HepG2 (cell line): ENCODE data around the gene ZNF581. TPM values are rescaled to one million over a fixed set of nuclear protein-coding genes. Genes with fewer than 3 reads are reported as not detected.

Experiments
- CHD2 ChIP-seq: IDR thresholded peaks from 2 replicates; pipeline ENCODE4 v1.6.1; 2011; ENCODE audit warnings: low read depth, low read length, improper control_type of control experiment
- FOSL2 ChIP-seq: sonication (generic); formaldehyde crosslinking; IDR thresholded peaks from 2 replicates; pipeline ENCODE4 v1.4.0; 2020; ENCODE audit warnings: missing genetic modification reagents
- FOXJ3 ChIP-seq: sonication (generic); formaldehyde crosslinking; IDR thresholded peaks from 2 replicates; pipeline ENCODE4 v1.4.0; 2020; ENCODE audit warnings: missing genetic modification reagents, mild to moderate bottlenecking, borderline replicate concordance
- GFI1 ChIP-seq: sonication (generic); formaldehyde crosslinking; IDR thresholded peaks from 2 replicates; pipeline ENCODE4 v1.5.0; 2020; ENCODE audit warnings: missing genetic modification reagents, mild to moderate bottlenecking, borderline replicate concordance
- HNRNPH1 ChIP-seq: fragments of 200-400 bp; formaldehyde crosslinking; optimal IDR thresholded peaks from 2 replicates; pipeline ENCODE3; 2017; ENCODE audit warnings: mild to moderate bottlenecking, low read depth, low read length
- IKZF4 ChIP-seq: sonication (generic); formaldehyde crosslinking; IDR thresholded peaks from 2 replicates; pipeline ENCODE4 v1.5.1; 2020; ENCODE audit warnings: borderline replicate concordance, mild to moderate bottlenecking, low read depth, missing genetic modification reagents; ENCODE audit errors: not compliant biosample characterization
- ISL2 ChIP-seq: sonication (generic); formaldehyde crosslinking; IDR thresholded peaks from 2 replicates; pipeline ENCODE4 v1.5.0; 2020; ENCODE audit warnings: missing genetic modification reagents
- MLX ChIP-seq: IDR thresholded peaks from 2 replicates; pipeline ENCODE4 v1.6.1; 2016
- MYC ChIP-seq: sonication (generic); formaldehyde crosslinking; IDR thresholded peaks from 2 replicates; pipeline ENCODE4 v1.9.0; 2021; ENCODE audit warnings: missing genetic modification reagents, borderline replicate concordance
- MYNN ChIP-seq: sonication (generic); formaldehyde crosslinking; IDR thresholded peaks from 2 replicates; pipeline ENCODE4 v1.4.0; 2020; ENCODE audit warnings: mild to moderate bottlenecking, low read depth, missing genetic modification reagents
- RARA ChIP-seq: IDR thresholded peaks from 2 replicates; pipeline ENCODE4 v1.6.1; 2016; ENCODE audit warnings: missing genetic modification reagents, missing compliant biosample characterization
- RXRB ChIP-seq: IDR thresholded peaks from 2 replicates; pipeline ENCODE4 v1.6.1; 2016; ENCODE audit warnings: borderline replicate concordance, missing genetic modification reagents, missing compliant biosample characterization
- SAP130 ChIP-seq: IDR thresholded peaks from 2 replicates; pipeline ENCODE4 v1.6.1; 2016; ENCODE audit warnings: low read depth
- TCF7 ChIP-seq: sonication (generic); IDR thresholded peaks from 2 replicates; pipeline ENCODE4 v1.6.1; 2016; ENCODE audit warnings: antibody characterized with exemption, low read depth
- ZKSCAN1 ChIP-seq: fragments of 150-350 bp; IDR thresholded peaks from 2 replicates; pipeline ENCODE4 v1.6.1; 2014; ENCODE audit warnings: low read length
- ZNF292 ChIP-seq: sonication (generic); formaldehyde crosslinking; IDR thresholded peaks from 2 replicates; pipeline ENCODE4 v1.8.1; 2022; ENCODE audit warnings: mild to moderate bottlenecking, low read depth, missing genetic modification reagents, borderline replicate concordance
- ZNF350 ChIP-seq: sonication (generic); formaldehyde crosslinking; IDR thresholded peaks from 2 replicates; pipeline ENCODE4 v1.4.0; 2020; ENCODE audit warnings: mild to moderate bottlenecking, low read depth, missing genetic modification reagents, borderline replicate concordance
- polyA plus RNA-seq, 8 experiments: library from polyadenylated mRNA; depleted of rRNA in 3 of 8; stranded (reverse) in 7 of 8; unstranded in 1 of 8; fragments of >200 nt; fragmentation: Illumina TruSeq in 4 of 8; extraction: Trizol in 4 of 8; gene quantifications; 2 replicates each; pipeline versions ENCODE4 v1.2.1 to v1.2.3, GENCODE V29; 2011 to 2016; ENCODE audit warnings: low read depth in 4 of 8, missing spikeins in 1 of 8, mixed read lengths in 1 of 8; ENCODE audit not compliant: insufficient read depth in 1 of 8
- total RNA-seq, 5 experiments: library from RNA; depleted of rRNA; stranded (reverse); fragments of >200 nt; fragmentation: Illumina TruSeq; extraction: Trizol; gene quantifications; 2 replicates each; pipeline ENCODE4 v1.2.3, GENCODE V29; 2016; ENCODE audit warnings: low read depth in 1 of 5
- TF ChIP-seq, protein P1 (sequence below): sonication (generic); formaldehyde crosslinking; IDR thresholded peaks from 2 replicates; pipeline ENCODE4 v1.5.1; 2020; ENCODE audit warnings: mild to moderate bottlenecking, missing genetic modification reagents, moderate library complexity
- TF ChIP-seq, protein P2 (sequence below): sonication (generic); formaldehyde crosslinking; IDR thresholded peaks from 2 replicates; pipeline ENCODE4 v1.4.0; 2020; ENCODE audit warnings: low read depth, mild to moderate bottlenecking, missing genetic modification reagents
- TF ChIP-seq, protein P3 (sequence below): sonication (generic); formaldehyde crosslinking; IDR thresholded peaks from 2 replicates; pipeline ENCODE4 v1.4.0; 2020; ENCODE audit warnings: missing genetic modification reagents

The ZNF581 gene
- total and polyA plus RNA-seq, 2 of the 13 experiments (the other 11 are each of a cell fraction or from before 2014, with no cell fraction given): 19.6 to 49.5 TPM

- TF ChIP-seq, protein P1, sequence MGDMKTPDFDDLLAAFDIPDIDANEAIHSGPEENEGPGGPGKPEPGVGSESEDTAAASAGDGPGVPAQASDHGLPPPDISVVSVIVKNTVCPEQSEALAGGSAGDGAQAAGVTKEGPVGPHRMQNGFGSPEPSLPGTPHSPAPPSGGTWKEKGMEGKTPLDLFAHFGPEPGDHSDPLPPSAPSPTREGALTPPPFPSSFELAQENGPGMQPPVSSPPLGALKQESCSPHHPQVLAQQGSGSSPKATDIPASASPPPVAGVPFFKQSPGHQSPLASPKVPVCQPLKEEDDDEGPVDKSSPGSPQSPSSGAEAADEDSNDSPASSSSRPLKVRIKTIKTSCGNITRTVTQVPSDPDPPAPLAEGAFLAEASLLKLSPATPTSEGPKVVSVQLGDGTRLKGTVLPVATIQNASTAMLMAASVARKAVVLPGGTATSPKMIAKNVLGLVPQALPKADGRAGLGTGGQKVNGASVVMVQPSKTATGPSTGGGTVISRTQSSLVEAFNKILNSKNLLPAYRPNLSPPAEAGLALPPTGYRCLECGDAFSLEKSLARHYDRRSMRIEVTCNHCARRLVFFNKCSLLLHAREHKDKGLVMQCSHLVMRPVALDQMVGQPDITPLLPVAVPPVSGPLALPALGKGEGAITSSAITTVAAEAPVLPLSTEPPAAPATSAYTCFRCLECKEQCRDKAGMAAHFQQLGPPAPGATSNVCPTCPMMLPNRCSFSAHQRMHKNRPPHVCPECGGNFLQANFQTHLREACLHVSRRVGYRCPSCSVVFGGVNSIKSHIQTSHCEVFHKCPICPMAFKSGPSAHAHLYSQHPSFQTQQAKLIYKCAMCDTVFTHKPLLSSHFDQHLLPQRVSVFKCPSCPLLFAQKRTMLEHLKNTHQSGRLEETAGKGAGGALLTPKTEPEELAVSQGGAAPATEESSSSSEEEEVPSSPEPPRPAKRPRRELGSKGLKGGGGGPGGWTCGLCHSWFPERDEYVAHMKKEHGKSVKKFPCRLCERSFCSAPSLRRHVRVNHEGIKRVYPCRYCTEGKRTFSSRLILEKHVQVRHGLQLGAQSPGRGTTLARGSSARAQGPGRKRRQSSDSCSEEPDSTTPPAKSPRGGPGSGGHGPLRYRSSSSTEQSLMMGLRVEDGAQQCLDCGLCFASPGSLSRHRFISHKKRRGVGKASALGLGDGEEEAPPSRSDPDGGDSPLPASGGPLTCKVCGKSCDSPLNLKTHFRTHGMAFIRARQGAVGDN (CRISPR knock-in tag): peak; percentile 75
- TF ChIP-seq GFI1 (CRISPR knock-in tag): 0 out of 2 replicates have a peak, but pooled peaks have one; percentile 56
- TF ChIP-seq, protein P2, sequence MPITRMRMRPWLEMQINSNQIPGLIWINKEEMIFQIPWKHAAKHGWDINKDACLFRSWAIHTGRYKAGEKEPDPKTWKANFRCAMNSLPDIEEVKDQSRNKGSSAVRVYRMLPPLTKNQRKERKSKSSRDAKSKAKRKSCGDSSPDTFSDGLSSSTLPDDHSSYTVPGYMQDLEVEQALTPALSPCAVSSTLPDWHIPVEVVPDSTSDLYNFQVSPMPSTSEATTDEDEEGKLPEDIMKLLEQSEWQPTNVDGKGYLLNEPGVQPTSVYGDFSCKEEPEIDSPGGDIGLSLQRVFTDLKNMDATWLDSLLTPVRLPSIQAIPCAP (CRISPR knock-in tag): peak; percentile 53; the same call in 1 of the 2 replicates
- TF ChIP-seq IKZF4 (CRISPR knock-in tag): peak; percentile 28
- TF ChIP-seq, protein P3, sequence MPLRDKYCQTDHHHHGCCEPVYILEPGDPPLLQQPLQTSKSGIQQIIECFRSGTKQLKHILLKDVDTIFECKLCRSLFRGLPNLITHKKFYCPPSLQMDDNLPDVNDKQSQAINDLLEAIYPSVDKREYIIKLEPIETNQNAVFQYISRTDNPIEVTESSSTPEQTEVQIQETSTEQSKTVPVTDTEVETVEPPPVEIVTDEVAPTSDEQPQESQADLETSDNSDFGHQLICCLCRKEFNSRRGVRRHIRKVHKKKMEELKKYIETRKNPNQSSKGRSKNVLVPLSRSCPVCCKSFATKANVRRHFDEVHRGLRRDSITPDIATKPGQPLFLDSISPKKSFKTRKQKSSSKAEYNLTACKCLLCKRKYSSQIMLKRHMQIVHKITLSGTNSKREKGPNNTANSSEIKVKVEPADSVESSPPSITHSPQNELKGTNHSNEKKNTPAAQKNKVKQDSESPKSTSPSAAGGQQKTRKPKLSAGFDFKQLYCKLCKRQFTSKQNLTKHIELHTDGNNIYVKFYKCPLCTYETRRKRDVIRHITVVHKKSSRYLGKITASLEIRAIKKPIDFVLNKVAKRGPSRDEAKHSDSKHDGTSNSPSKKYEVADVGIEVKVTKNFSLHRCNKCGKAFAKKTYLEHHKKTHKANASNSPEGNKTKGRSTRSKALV: 0 out of 2 replicates have a peak, but pooled peaks have one; percentile 41
- peak; percentile 83; the same call in 1 of the 2 replicates for TF ChIP-seq MYC
- TF ChIP-seq FOSL2 (CRISPR knock-in tag): peak; percentile 12; the same call in 1 of the 2 replicates
- TF ChIP-seq RARA (CRISPR knock-in tag): peak; percentile 68
- TF ChIP-seq CHD2: no peak
- TF ChIP-seq MYNN (CRISPR knock-in tag): no peak
- 0 out of 2 replicates have a peak, but pooled peaks have one; percentile 4 for TF ChIP-seq TCF7
- peak; percentile 70 for TF ChIP-seq FOXJ3 (CRISPR knock-in tag)
- TF ChIP-seq SAP130 (CRISPR knock-in tag): peak; percentile 81
- TF ChIP-seq ZNF350 (CRISPR knock-in tag): peak; percentile 58; the same call in 1 of the 2 replicates
- no peak; the same call in 1 of the 2 replicates for TF ChIP-seq ISL2
- TF ChIP-seq ZNF292 (CRISPR knock-in tag): peak; percentile 68; the same call in 1 of the 2 replicates
- TF ChIP-seq RXRB (CRISPR knock-in tag): peak; percentile 81; the same call in 1 of the 2 replicates
- TF ChIP-seq ZKSCAN1: peak; percentile 60
- no peak for TF ChIP-seq HNRNPH1
- peak; percentile 50; the same call in 1 of the 2 replicates for TF ChIP-seq MLX (CRISPR knock-in tag)
Measured at GRCh38 chr19:55683449-55684261, 40.2 kb downstream of the ZNF581 start (continued).
